ENCODE measurements around the gene JPH3. TPM values are rescaled to one million over a fixed set of nuclear protein-coding genes. Genes with fewer than 3 reads are reported as not detected.

The JPH3 gene
- total and polyA plus RNA-seq, 12 donors: 0.06 to 0.79 (median 0.10) TPM; not detected in 6

- Histone ChIP-seq H3K9me3 (no peaks in the 10 kb centered on the region), H3K36me3 (peaks cover 0 to 55% (median 0%) of the 10 kb centered on the region in 9 donors), H3K4me3 (no peak overlapping the region), H3K4me1 (peaks cover 0 to 5% (median 3%) of the 10 kb centered on the region in 9 donors), H3K27ac (no peak overlapping the region), H3K27me3 (no peaks in the 10 kb centered on the region)
- ATAC-seq: no peak
- no peak for TF ChIP-seq CTCF (IDR thresholded peaks at IDR 0.05)
- no peak for DNase-seq
- intact Hi-C loops (cut with DNase I): no loop called here
- WGBS, 2 donors: 75 to 81% methylated on average over 21 to 23 of the region's 23 CpGs
These were observed 133.1 kb downstream of the JPH3 start for GRCh38 chr16:87735270-87736007.

- intact Hi-C loops (cut with DNase I): no loop called here
- Histone ChIP-seq H3K27me3 (no peaks in the 10 kb centered on the region), H3K36me3 (peaks cover 0 to 55% (median 0%) of the 10 kb centered on the region in 9 donors), H3K27ac (no peak overlapping the region), H3K4me1 (peaks cover 0 to 11% (median 7%) of the 10 kb centered on the region in 9 donors), H3K9me3 (no peaks in the 10 kb centered on the region), H3K4me3 (no peak overlapping the region)
- no peak for TF ChIP-seq CTCF (IDR thresholded peaks at IDR 0.05)
- no peak for DNase-seq
- 88 to 95% methylated on average over 12 of the region's 12 CpGs for WGBS, 2 donors
- ATAC-seq: no peak
These were observed 133.7 kb downstream of the JPH3 start for GRCh38 chr16:87736008-87736382.

GRCh38 chr16:87739801-87740200 lies 137.5 kb downstream of the JPH3 start:
- Histone ChIP-seq H3K4me3 (no peak overlapping the region), H3K4me1 (peaks cover 0 to 20% (median 8%) of the 10 kb centered on the region in 9 donors), H3K9me3 (no peaks in the 10 kb centered on the region), H3K27me3 (no peaks in the 10 kb centered on the region), H3K36me3 (peaks cover 0 to 60% (median 0%) of the 10 kb centered on the region in 9 donors), H3K27ac (no peak overlapping the region)
- DNase-seq: no peak
- TF ChIP-seq CTCF (IDR thresholded peaks at IDR 0.05): no peak
- ATAC-seq: no peak
- WGBS, 2 donors: 94 to 99% methylated on average over 8 of the region's 8 CpGs
- intact Hi-C loops (cut with DNase I): no loop called here

GRCh38 chr16:87740441-87740840 lies 138.1 kb downstream of the JPH3 start:
- Histone ChIP-seq H3K27me3 (no peaks in the 10 kb centered on the region), H3K4me1 (peaks cover 0 to 20% (median 8%) of the 10 kb centered on the region in 9 donors), H3K4me3 (no peak overlapping the region), H3K27ac (peak overlapping the region in 1 of 10 donors; percentile 33), H3K9me3 (no peaks in the 10 kb centered on the region), H3K36me3 (peaks cover 0 to 67% (median 0%) of the 10 kb centered on the region in 9 donors)
- DNase-seq (no peak), ATAC-seq (peak in 2 of 8 donors; percentile 13 to 64)
- TF ChIP-seq CTCF (IDR thresholded peaks at IDR 0.05): no peak
- intact Hi-C loops (cut with DNase I): no loop called here
- 92 to 94% methylated on average over 8 of the region's 8 CpGs for WGBS, 2 donors

All from heart right ventricle (tissue), 16 donors.